ENCODE results near the gene MAPK14. TPM values are rescaled to one million over a fixed set of nuclear protein-coding genes. Genes with fewer than 3 reads are reported as not detected.

Gene MAPK14
- total and polyA plus RNA-seq, 10 of the 15 experiments (the other 5 are each of a cell fraction or from before 2014, with no cell fraction given), result 12.5 to 59.5 (median 43.0) TPM

- no peak for TF ChIP-seq NRF1 (conservative IDR thresholded peaks at IDR 0.05; ENCODE audit: low read depth, low read length)
- TF ChIP-seq HCFC1 (IDR thresholded peaks at IDR 0.05; ENCODE audit: low read length), result no peak
- TF ChIP-seq ZBED1 (IDR thresholded peaks at IDR 0.05; ENCODE audit: borderline replicate concordance), result 0 out of 2 replicates have a peak, but pooled peaks have one; percentile 31
- TF ChIP-seq MAX (IDR thresholded peaks at IDR 0.05; ENCODE audit: low read depth, low read length), result 0 out of 2 replicates have a peak, but pooled peaks have one; percentile 6
- TF ChIP-seq POLR2AphosphoS2 (IDR thresholded peaks at IDR 0.05; ENCODE audit: low read depth, low read length), result no peak
- TF ChIP-seq TAF1 (IDR thresholded peaks at IDR 0.05; ENCODE audit: borderline replicate concordance, low read depth, low read length), result no peak
- TF ChIP-seq STAT3 (IDR thresholded peaks at IDR 0.05; ENCODE audit: low read depth, low read length), result no peak
- TF ChIP-seq BHLHE40 (IDR thresholded peaks at IDR 0.05; ENCODE audit: borderline replicate concordance in 1 of 2, low read depth in 2 of 2, low read length in 1 of 2), result peak; percentile 42 to 48; a peak in 2 of 4 replicates
- TF ChIP-seq ZNF274 (IDR thresholded peaks at IDR 0.05; ENCODE audit: insufficient read depth, insufficient read length), result no peak
- TF ChIP-seq, protein P1, sequence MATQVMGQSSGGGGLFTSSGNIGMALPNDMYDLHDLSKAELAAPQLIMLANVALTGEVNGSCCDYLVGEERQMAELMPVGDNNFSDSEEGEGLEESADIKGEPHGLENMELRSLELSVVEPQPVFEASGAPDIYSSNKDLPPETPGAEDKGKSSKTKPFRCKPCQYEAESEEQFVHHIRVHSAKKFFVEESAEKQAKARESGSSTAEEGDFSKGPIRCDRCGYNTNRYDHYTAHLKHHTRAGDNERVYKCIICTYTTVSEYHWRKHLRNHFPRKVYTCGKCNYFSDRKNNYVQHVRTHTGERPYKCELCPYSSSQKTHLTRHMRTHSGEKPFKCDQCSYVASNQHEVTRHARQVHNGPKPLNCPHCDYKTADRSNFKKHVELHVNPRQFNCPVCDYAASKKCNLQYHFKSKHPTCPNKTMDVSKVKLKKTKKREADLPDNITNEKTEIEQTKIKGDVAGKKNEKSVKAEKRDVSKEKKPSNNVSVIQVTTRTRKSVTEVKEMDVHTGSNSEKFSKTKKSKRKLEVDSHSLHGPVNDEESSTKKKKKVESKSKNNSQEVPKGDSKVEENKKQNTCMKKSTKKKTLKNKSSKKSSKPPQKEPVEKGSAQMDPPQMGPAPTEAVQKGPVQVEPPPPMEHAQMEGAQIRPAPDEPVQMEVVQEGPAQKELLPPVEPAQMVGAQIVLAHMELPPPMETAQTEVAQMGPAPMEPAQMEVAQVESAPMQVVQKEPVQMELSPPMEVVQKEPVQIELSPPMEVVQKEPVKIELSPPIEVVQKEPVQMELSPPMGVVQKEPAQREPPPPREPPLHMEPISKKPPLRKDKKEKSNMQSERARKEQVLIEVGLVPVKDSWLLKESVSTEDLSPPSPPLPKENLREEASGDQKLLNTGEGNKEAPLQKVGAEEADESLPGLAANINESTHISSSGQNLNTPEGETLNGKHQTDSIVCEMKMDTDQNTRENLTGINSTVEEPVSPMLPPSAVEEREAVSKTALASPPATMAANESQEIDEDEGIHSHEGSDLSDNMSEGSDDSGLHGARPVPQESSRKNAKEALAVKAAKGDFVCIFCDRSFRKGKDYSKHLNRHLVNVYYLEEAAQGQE (IDR thresholded peaks at IDR 0.05; ENCODE audit: low read depth, low read length), result no peak
- TF ChIP-seq NR2C2 (IDR thresholded peaks at IDR 0.05; ENCODE audit: borderline replicate concordance, control insufficient read depth, insufficient read length, low read depth), result no peak
- no peak for TF ChIP-seq CBX5 (IDR thresholded peaks at IDR 0.05; ENCODE audit: low read depth)
- TF ChIP-seq, protein P2, sequence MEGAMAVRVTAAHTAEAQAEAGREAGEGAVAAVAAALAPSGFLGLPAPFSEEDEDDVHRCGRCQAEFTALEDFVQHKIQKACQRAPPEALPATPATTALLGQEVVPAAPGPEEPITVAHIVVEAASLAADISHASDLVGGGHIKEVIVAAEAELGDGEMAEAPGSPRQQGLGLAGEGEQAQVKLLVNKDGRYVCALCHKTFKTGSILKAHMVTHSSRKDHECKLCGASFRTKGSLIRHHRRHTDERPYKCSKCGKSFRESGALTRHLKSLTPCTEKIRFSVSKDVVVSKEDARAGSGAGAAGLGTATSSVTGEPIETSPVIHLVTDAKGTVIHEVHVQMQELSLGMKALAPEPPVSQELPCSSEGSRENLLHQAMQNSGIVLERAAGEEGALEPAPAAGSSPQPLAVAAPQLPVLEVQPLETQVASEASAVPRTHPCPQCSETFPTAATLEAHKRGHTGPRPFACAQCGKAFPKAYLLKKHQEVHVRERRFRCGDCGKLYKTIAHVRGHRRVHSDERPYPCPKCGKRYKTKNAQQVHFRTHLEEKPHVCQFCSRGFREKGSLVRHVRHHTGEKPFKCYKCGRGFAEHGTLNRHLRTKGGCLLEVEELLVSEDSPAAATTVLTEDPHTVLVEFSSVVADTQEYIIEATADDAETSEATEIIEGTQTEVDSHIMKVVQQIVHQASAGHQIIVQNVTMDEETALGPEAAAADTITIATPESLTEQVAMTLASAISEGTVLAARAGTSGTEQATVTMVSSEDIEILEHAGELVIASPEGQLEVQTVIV (IDR thresholded peaks at IDR 0.05; ENCODE audit: borderline replicate concordance, partially characterized antibody), result no peak
- no peak for TF ChIP-seq TBL1XR1 (IDR thresholded peaks at IDR 0.05; ENCODE audit: low read depth, low read length)
- no peak for TF ChIP-seq TCF7 (IDR thresholded peaks at IDR 0.05; ENCODE audit: borderline replicate concordance)
- TF ChIP-seq RAD21 (IDR thresholded peaks at IDR 0.05; ENCODE audit: insufficient read depth, low read depth, low read length), result no peak
- TF ChIP-seq, protein P3, sequence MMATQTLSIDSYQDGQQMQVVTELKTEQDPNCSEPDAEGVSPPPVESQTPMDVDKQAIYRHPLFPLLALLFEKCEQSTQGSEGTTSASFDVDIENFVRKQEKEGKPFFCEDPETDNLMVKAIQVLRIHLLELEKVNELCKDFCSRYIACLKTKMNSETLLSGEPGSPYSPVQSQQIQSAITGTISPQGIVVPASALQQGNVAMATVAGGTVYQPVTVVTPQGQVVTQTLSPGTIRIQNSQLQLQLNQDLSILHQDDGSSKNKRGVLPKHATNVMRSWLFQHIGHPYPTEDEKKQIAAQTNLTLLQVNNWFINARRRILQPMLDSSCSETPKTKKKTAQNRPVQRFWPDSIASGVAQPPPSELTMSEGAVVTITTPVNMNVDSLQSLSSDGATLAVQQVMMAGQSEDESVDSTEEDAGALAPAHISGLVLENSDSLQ (IDR thresholded peaks at IDR 0.05), result peak; percentile 39; the same call in 1 of the 2 replicates
- no peak; the same call in none of the 2 replicates for TF ChIP-seq RELB (IDR thresholded peaks at IDR 0.05; ENCODE audit: low read depth)
- TF ChIP-seq, protein P4, sequence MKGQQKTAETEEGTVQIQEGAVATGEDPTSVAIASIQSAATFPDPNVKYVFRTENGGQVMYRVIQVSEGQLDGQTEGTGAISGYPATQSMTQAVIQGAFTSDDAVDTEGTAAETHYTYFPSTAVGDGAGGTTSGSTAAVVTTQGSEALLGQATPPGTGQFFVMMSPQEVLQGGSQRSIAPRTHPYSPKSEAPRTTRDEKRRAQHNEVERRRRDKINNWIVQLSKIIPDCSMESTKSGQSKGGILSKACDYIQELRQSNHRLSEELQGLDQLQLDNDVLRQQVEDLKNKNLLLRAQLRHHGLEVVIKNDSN (IDR thresholded peaks at IDR 0.05; ENCODE audit: borderline replicate concordance, extremely low read length, insufficient read depth, low read depth, low read length), result peak; percentile 65
These were observed 104.1 kb downstream of the MAPK14 start (continued) for GRCh38 chr6:36131511-36132245.
